Right lobe of liver (tissue), 4 donors: Measurements from ENCODE around the gene JAM2.

ENCODE experiments used
- CTCF ChIP-seq, 4 donors: fragments of 200-600 bp in 3 of 4; fragments of 450-650 bp in 1 of 4; IDR thresholded peaks; one replicate each; pipeline versions ENCODE4 v1.5.1 to v1.8.0; 2016 to 2022; ENCODE audit warnings: antibody characterized with exemption in 4 of 4, mild to moderate bottlenecking in 2 of 4
- POLR2A ChIP-seq: fragments of 450-650 bp; IDR thresholded peaks from one replicate; pipeline ENCODE4 v1.6.1; 2017; ENCODE audit warnings: antibody characterized with exemption, mild to moderate bottlenecking
- donor health status: DM: no; HTN: no; CAD: no.
- donor health status: DM: no; HTN: no; CAD: no.
- donor health status: DM: no; HTN: yes; CAD: no.

DNA sequence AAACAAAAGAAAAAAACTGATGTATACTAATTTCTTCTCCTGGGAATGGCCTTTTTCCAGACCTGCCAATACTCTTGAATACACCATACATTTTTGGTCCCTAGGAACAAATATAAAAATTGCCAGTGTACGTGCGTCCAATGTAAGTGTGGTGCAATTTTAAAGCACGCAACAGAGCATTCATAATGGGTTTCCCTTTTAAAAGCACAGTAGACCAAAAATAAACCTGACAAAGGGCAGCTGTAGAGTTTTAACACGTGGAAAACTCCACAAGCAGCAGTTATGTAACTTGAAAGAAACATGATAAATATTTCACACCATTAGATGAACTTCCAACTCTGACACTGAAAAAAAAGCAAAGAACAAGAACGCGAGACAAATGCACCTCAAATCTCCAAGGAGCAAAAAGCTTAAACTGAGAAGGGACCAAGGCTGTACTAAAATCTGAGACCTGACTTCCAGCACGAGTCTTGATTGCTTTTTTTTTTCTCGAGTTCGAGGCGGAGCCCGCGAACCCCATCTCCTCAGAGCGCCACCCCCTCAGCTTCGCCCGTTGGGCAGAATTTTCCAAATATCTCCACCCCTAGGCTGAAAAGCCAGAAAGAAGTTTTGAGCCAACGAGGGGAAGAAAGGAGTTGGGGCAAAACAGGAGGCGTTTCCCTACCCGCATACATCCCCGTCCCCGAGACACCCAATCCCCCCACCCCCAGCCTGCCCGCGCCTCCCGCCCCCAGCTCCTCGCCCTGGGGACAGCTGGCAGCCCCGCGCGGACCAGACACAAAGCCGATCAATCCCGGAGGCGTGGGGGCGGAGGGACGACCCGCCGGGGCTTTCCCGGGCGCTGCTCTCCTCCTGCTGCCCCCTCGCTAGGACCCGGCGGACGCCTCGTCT, at the start of gene JAM2:
- TF ChIP-seq CTCF (IDR thresholded peaks at IDR 0.05) (no peak), POLR2A (no peak)
